Endothelial cell of umbilical vein (primary cell): ENCODE measurements around the gene CYP4F22. TPM values are rescaled to one million over a fixed set of nuclear protein-coding genes. Genes with fewer than 3 reads are reported as not detected.
"Not testable (repeated sequence)": the region's sequence is repeated elsewhere in the genome, so short reads cannot be mapped to it uniquely, and the experiment has no call there.

Source experiments
- BruUV-seq: library from RNA; stranded (reverse); fragments of 400-500 nt; replicated peaks from 2 replicates; lab custom pipeline; 2021; lab: Mats Ljungman, UMichigan
- CTCF ChIA-PET: fragments of 300-600, 350-600 bp; sonication (Branson Sonifier 250); formaldehyde crosslinking; loops from one replicate; lab custom pipeline; 2021; ENCODE audit warnings: antibody characterized with exemption, inconsistent platforms; lab: Charles Lee
- POLR2A ChIA-PET: fragments of 300-600, 350-600 bp; sonication (Branson Sonifier 250); formaldehyde crosslinking; loops from one replicate; lab custom pipeline; 2021; ENCODE audit warnings: antibody characterized with exemption, inconsistent platforms; lab: Charles Lee
- DNase-seq: peaks from one replicate; pipeline ENCODE4 v3.0.0-alpha.2; 2011; ENCODE audit warnings: low read depth, low spot score
- FAIRE-seq: peaks from 2 replicates; lab custom pipeline; 2011; peaks lifted over from hg19 to GRCh38; lab: Jason Lieb, UNC
- H2AFZ ChIP-seq: 2 replicates; pipeline ENCODE4 v1.6.0; 2012; ENCODE audit warnings: low read depth, low read length, control low read depth, inconsistent platforms
- H3K27ac ChIP-seq: 2 replicates; pipeline ENCODE4 v1.5.1; 2011; ENCODE audit warnings: low read depth, mild to moderate bottlenecking, control low read depth, low read length, moderate library complexity; ENCODE audit not compliant: insufficient read depth
- H3K27me3 ChIP-seq, 2 experiments: 2 replicates each; pipeline versions ENCODE4 v1.6.0 to v1.6.1; 2011; ENCODE audit warnings: low read length in 2 of 2, mixed read lengths in 1 of 2; ENCODE audit not compliant: control insufficient read depth in 2 of 2, insufficient read depth in 2 of 2
- H3K36me3 ChIP-seq, 2 experiments: 2 replicates in 1 of 2; 3 replicates in 1 of 2; pipeline ENCODE4 v1.5.1; 2011; ENCODE audit warnings: low read length in 2 of 2, mild to moderate bottlenecking in 1 of 2, moderate library complexity in 1 of 2; ENCODE audit not compliant: control insufficient read depth in 2 of 2, insufficient read depth in 2 of 2; ENCODE audit errors: extremely low read depth in 1 of 2
- H3K4me1 ChIP-seq: 3 replicates; pipeline ENCODE4 v1.5.1; 2011; ENCODE audit warnings: mild to moderate bottlenecking, low read length; ENCODE audit not compliant: control insufficient read depth, insufficient read depth; ENCODE audit errors: extremely low read depth
- H3K4me2 ChIP-seq: 2 replicates; pipeline ENCODE4 v1.6.1; 2011; ENCODE audit warnings: low read length, control low read depth, mixed read lengths; ENCODE audit not compliant: insufficient read depth
- H3K4me3 ChIP-seq, 3 experiments: fragments of 200-600 bp in 1 of 3; sonication (generic), shearing (Covaris generic) in 1 of 3; replicated peaks in 1 of 3; 2 replicates each; pipeline ENCODE4 v1.5.1; 2011 to 2016; ENCODE audit warnings: control low read depth in 3 of 3, low read length in 3 of 3, mild to moderate bottlenecking in 2 of 3, inconsistent platforms in 1 of 3, low read depth in 1 of 3, moderate library complexity in 1 of 3; ENCODE audit not compliant: insufficient read depth in 1 of 3
- H3K79me2 ChIP-seq: 2 replicates; pipeline ENCODE4 v1.6.0; 2012; ENCODE audit warnings: low read length, inconsistent platforms; ENCODE audit not compliant: control insufficient read depth, insufficient read depth
- H3K9ac ChIP-seq: replicated peaks from 2 replicates; pipeline ENCODE3; 2011; ENCODE audit warnings: low read length, control low read depth; ENCODE audit not compliant: insufficient read depth; ENCODE audit errors: extremely low read depth
- H3K9me1 ChIP-seq: replicated peaks from 3 replicates; pipeline ENCODE4 v1.6.0; 2011; ENCODE audit warnings: mild to moderate bottlenecking, low read length; ENCODE audit not compliant: control insufficient read depth, insufficient read depth; ENCODE audit errors: extremely low read depth
- H3K9me3 ChIP-seq: replicated peaks from 2 replicates; pipeline ENCODE4 v1.5.1; 2012; ENCODE audit warnings: low read length, inconsistent platforms; ENCODE audit not compliant: control insufficient read depth, insufficient read depth
- H4K20me1 ChIP-seq: replicated peaks from 2 replicates; pipeline ENCODE3; 2011; ENCODE audit warnings: mild to moderate bottlenecking, low read length; ENCODE audit not compliant: control insufficient read depth, insufficient read depth; ENCODE audit errors: extremely low read depth
- GATA2 ChIP-seq: IDR thresholded peaks from 2 replicates; pipeline ENCODE4 v1.7.0; 2011; ENCODE audit warnings: low read depth, mild to moderate bottlenecking, moderate library complexity, mixed read lengths, low read length; ENCODE audit not compliant: insufficient read length, insufficient read depth
- JUN ChIP-seq: IDR thresholded peaks from 2 replicates; pipeline ENCODE4 v1.6.1; 2011; ENCODE audit warnings: borderline replicate concordance, low read depth; ENCODE audit not compliant: insufficient read length, insufficient read depth
- POLR2A ChIP-seq: IDR thresholded peaks from 2 replicates; pipeline ENCODE4 v1.6.1; 2012; ENCODE audit warnings: low read depth, mild to moderate bottlenecking, control low read depth, low read length
- POLR2AphosphoS5 ChIP-seq: IDR thresholded peaks from 2 replicates; pipeline ENCODE4 v1.6.1; 2012; ENCODE audit warnings: low read depth, mild to moderate bottlenecking, control low read depth, low read length, moderate library complexity; ENCODE audit not compliant: insufficient read depth
- dilution Hi-C: fragments of 300-500 bp; cut with MboI; formaldehyde crosslinking; loops from one replicate; pipeline ENCODE4 v1.15.0; 2019; ENCODE audit warnings: low sequenced_read_pairs; ENCODE audit not compliant: extremely low pct_ligation_motif_present
- intact Hi-C: fragments of 100-400 bp; cut with micrococcal nuclease; formaldehyde crosslinking; loops from one replicate; pipeline ENCODE4 v1.10.0; 2022
- polyA plus RNA-seq, 4 experiments: library from polyadenylated mRNA; depleted of rRNA in 3 of 4; stranded (reverse) in 3 of 4; unstranded in 1 of 4; fragments of >200 nt; gene quantifications; 2 replicates each; pipeline versions ENCODE4 v1.2.1 to v1.2.3, GENCODE V29; 2011 to 2012; ENCODE audit warnings: missing spikeins in 1 of 4
- total RNA-seq: library from RNA; stranded (reverse); gene quantifications from 2 replicates; pipeline ENCODE4 v1.2.3, GENCODE V29; 2021
- TF ChIP-seq, protein P1 (sequence below), 2 donors: IDR thresholded peaks; 1 replicate in 1 of 2; 2 replicates in 1 of 2; pipeline ENCODE4 v1.5.1; 2011; ENCODE audit warnings: low read length in 2 of 2, mild to moderate bottlenecking in 2 of 2, moderate library complexity in 2 of 2, control low read depth in 1 of 2, inconsistent platforms in 1 of 2, low read depth in 1 of 2; ENCODE audit not compliant: insufficient read depth in 1 of 2; ENCODE audit errors: extremely low read depth in 1 of 2

CYP4F22 gene
- total and polyA plus RNA-seq, 2 donors (not counting 3 experiments of a cell fraction or from before 2014, with no cell fraction given): not detected

DNA sequence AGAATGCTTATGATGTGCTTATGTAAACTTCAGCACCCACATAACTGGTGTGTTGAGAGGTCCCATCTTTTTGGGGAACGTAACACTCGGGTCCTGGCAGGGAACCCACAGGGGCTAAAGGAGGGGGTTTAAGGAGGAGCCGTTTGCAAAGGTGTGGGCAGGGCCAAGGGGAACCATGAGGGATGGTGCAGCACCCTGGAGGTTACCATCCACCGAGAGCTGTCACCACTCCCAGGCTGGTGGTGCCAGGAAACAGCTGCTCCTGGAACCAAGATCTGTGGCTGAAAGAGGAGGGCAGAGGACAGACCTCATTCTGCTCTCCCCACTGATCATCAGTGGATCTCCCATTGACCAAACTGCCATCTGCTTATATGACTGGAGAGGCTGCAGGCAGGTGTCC, 83.5 kb downstream of the CYP4F22 start:
- H3K9ac ChIP-seq: no peak overlapping the region

DNA sequence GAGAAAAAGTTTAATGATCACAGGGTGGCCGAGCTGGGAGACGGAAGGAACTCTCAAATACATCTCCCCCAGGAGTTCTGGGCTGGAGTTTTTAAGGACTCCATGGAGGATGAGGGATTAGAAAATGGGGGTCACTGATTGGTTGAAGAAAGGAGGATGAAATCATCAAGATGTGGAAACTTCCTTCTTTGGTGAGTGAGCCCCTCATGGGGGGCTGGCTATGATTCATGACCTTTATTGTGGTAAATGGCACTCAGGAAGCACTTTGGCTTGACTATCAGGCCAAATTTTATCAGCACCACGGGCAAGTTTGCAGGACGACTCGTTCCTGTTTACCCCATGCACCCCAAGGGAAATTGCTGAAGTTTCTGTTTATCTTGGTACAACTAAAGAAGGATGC, 84.2 kb downstream of the CYP4F22 start:
- FAIRE-seq, H3K4me2 ChIP-seq, H3K9me3 ChIP-seq, intact Hi-C loops, DNase-seq, H4K20me1 ChIP-seq, H3K9me1 ChIP-seq, H3K27ac ChIP-seq, H3K4me1 ChIP-seq, H3K9ac ChIP-seq, H3K36me3 ChIP-seq, CTCF ChIA-PET, H3K4me3 ChIP-seq, H2AFZ ChIP-seq, POLR2A ChIA-PET, H3K79me2 ChIP-seq, H3K27me3 ChIP-seq, dilution Hi-C loops, BruUV-seq: not testable (repeated sequence)

More for the DNA sequence above, 83.5 kb downstream of the CYP4F22 start:
- no peak overlapping the region for H2AFZ ChIP-seq
- no TSS peak for BruUV-seq
- FAIRE-seq (no peak), DNase-seq (no peak)
- H3K79me2 ChIP-seq: no peaks in the 10 kb centered on the region
- no peaks in the 10 kb centered on the region for H3K9me1 ChIP-seq
- H3K4me2 ChIP-seq: no peak overlapping the region
- H3K4me1 ChIP-seq: no peaks in the 10 kb centered on the region
- intact Hi-C loops (no loop called here), dilution Hi-C loops (no loop called here)
- TF ChIP-seq POLR2AphosphoS5 (no peak), GATA2 (no peak), POLR2A (no peak), JUN (no peak)
- TF ChIP-seq, protein P1, sequence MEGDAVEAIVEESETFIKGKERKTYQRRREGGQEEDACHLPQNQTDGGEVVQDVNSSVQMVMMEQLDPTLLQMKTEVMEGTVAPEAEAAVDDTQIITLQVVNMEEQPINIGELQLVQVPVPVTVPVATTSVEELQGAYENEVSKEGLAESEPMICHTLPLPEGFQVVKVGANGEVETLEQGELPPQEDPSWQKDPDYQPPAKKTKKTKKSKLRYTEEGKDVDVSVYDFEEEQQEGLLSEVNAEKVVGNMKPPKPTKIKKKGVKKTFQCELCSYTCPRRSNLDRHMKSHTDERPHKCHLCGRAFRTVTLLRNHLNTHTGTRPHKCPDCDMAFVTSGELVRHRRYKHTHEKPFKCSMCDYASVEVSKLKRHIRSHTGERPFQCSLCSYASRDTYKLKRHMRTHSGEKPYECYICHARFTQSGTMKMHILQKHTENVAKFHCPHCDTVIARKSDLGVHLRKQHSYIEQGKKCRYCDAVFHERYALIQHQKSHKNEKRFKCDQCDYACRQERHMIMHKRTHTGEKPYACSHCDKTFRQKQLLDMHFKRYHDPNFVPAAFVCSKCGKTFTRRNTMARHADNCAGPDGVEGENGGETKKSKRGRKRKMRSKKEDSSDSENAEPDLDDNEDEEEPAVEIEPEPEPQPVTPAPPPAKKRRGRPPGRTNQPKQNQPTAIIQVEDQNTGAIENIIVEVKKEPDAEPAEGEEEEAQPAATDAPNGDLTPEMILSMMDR (IDR thresholded peaks at IDR 0.05; ENCODE audit: extremely low read depth in 1 of 2, insufficient read depth in 1 of 2, low read depth in 1 of 2, low read length in 2 of 2): no peak
- no peak overlapping the region for H3K4me3 ChIP-seq
- H3K9me3 ChIP-seq: no peaks in the 10 kb centered on the region
- POLR2A ChIA-PET: no interaction called here
- H3K27me3 ChIP-seq: no peaks in the 10 kb centered on the region
- no peaks in the 10 kb centered on the region for H3K36me3 ChIP-seq
- H4K20me1 ChIP-seq: no peaks in the 10 kb centered on the region
- H3K27ac ChIP-seq: no peak overlapping the region
- CTCF ChIA-PET: no interaction called here

- H3K36me3 ChIP-seq, FAIRE-seq, H3K9ac ChIP-seq, dilution Hi-C loops, DNase-seq, H2AFZ ChIP-seq, H3K4me3 ChIP-seq, H4K20me1 ChIP-seq, BruUV-seq, intact Hi-C loops, CTCF ChIA-PET, H3K4me1 ChIP-seq, H3K27me3 ChIP-seq, H3K4me2 ChIP-seq, H3K79me2 ChIP-seq, H3K9me1 ChIP-seq, H3K27ac ChIP-seq, POLR2A ChIA-PET, H3K9me3 ChIP-seq: not testable (repeated sequence)
These were observed 85.4 kb downstream of the CYP4F22 start for GRCh38 chr19:15593766-15594165.
